GM18858 (cell line): ENCODE measurements around the gene IQUB.
"Not testable (repeated sequence)": the region's sequence is repeated elsewhere in the genome, so short reads cannot be mapped to it uniquely, and the experiment has no call there.

ENCODE experiments used
- ATAC-seq: cut with Tn5 transposase; IDR thresholded peaks from one replicate; pipeline ENCODE4 v1.9.1; 2021; ENCODE audit not compliant: unreplicated experiment

Gene IQUB

GRCh38 chr7:123534383-123535260 is at the start of gene IQUB:
Gene IQUB, minus strand, starts transcription at chr7:123534595. Its CDS starts 22,255 bp downstream, at chr7:123512340.
- peak; percentile 55 for ATAC-seq

DNA sequence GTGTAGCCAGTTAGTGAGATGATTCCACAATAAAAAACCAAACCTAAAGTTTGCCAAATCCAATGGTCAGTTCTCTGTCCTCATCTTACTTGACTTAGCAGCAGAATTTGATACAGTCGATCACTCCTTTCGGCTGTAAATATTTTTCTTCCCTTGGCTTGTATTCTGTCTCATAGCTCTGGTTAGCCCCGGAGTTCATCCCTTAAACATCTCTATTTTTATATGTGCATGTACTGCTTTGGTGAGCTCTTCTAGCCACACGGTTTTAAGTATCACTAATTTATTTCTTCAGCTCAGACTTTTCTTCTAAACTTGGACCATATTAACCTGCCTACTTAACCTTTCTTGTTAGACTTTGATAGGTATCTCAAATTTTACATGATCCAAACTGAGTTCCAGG is 49.4 kb upstream of the IQUB start:
- ATAC-seq, result no peak

- ATAC-seq, result no peak
Observed at GRCh38 chr7:123581162-123581459, 46.7 kb upstream of the IQUB start.

DNA sequence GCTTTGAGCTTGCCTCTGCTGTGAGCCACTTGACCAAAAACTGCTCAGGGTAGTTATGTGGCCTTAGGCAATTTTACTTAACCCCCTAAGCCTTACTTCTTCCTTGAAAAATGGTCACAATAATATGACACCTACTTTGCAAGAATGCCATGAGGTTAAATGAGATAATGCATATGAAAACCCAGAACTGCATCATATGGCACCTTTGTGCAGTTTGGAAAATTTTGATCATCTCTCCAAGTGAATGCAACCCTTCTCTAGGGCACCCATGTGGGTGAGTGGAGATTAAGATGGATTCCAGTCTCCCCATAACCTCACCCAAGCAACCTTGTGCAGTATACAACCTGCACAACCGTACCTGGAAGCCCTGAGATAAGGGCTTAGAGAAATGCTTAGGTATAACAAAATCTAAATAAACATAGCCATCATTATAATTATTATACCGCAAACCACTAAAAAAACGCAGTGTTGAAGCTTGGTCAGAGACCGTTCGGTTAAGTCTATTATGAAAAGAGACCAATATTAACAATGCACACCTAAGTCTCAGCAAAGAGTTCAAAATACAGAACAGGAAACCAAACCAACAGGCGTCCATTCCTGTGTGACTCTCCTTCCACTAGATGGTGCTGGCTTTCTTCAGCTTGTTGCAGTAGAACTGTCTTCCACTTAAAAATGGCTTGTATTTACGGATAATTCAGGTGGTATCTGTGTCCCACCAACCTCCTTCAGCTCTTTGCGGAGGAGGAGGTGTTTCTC is 46.2 kb upstream of the IQUB start:
- peak; percentile 74 for ATAC-seq

DNA sequence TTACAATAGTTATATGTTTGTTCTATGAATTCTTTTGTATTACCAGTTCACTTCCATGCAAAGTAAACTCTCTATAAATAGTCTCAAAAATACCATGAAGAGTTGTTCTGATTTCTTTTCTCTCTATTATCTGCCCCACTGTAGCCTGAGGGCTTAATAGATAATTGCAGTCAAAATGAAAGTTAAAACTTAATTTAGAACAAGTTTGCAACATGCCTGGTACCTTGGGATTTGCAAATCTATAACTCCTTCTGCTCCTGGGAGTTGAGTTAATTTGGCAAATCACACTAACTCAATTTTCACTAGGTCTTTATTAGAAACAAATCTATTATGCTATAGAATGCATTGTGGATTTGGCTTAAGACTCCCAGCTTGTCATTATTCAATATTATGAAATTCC is 45.0 kb upstream of the IQUB start:
- no peak for ATAC-seq

GRCh38 chr7:123573896-123574467 is 39.6 kb upstream of the IQUB start:
- no peak for ATAC-seq

DNA sequence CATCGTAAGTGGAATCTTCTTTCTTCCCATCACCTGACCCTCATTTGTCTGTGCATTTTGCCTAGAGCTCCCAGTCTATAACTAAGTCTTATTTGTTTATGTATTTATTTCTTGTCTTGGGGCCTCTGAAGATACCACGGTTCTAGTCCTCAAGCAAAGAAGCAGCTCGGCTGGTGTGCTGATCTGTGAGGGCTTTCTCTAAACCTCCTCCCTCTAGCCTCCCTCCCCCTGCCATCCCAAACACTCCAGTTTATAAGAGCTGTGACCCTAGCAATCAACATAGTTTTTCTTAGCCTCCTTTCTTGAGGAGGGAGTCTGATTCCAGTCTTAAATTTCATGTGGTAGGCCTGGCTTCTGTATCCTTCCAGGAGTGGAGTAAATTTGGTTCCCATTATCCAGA is 38.9 kb upstream of the IQUB start:
- no peak for ATAC-seq

DNA sequence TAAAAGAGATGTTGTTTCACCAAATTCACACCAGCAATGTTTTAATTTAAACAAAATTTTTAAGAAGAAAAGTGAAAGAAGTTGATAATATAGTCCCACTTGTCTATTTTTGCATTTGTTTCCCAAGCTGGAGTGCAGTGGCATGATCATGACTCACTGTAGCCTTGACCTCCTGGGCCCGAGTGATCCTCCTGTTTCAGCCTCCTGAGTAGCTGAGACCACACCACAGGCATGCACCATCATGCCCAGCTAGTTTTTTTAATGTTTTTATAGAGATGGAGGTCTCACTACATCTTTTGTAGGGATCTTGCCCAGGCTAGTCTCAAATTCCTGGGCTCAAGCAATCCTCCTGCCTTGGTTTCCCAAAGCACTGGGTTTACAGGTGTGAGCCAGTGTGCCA is 37.3 kb upstream of the IQUB start:
- no peak for ATAC-seq

DNA sequence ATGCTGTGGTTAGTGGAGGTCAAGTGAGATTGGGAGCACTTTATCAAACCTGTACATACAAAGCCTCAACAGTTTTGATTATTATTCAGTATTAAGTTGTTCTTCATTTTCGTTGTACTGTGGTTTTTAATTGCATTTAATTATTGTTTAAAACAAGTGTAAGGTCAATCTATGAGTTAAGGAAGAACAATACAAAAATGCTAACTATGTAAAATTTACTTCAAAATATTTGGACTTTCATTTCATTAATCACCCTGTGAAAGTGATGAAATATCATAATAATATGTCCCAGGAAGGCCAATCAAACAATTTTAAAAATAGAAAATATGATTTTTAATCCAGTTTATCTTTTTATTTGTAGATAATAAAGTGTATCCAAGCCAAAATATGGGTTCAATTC is 36.8 kb upstream of the IQUB start:
- ATAC-seq, result no peak

DNA sequence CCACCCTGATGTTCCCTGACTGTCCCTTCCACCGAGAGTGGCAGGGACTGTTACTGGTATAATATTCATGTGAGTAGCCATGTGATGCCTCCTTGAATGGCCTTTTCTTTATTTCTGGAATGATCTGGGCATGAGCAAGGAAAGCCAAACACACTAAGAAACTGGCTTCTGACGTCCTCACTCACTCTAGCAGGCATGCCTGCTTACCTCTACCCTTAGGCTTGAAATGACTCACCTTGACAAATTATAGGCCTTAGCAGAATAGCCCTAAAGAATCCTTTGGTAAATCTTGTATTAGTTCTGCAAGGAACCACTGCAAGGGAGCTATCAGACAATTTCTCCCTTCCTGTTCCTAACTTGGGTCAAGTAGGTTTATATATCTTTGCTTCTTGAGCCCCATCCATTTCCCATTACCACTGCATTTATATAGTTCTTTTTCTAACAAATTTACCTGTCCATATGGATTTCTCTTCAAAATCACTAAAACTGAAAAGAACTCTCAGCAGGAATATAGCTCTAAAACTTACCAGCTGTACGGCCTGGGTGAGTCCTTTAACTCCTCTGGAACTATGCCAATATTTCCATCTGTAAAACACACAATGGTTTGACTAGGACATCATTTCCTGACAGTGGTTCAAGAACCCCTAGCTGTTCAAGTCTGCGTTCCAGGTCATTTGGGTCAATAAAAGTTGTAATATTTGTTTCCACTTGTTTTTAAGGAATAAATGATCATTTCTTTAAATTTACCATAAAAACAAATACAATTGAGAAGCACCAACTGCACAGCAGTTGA is 36.2 kb upstream of the IQUB start:
- no peak for ATAC-seq

DNA sequence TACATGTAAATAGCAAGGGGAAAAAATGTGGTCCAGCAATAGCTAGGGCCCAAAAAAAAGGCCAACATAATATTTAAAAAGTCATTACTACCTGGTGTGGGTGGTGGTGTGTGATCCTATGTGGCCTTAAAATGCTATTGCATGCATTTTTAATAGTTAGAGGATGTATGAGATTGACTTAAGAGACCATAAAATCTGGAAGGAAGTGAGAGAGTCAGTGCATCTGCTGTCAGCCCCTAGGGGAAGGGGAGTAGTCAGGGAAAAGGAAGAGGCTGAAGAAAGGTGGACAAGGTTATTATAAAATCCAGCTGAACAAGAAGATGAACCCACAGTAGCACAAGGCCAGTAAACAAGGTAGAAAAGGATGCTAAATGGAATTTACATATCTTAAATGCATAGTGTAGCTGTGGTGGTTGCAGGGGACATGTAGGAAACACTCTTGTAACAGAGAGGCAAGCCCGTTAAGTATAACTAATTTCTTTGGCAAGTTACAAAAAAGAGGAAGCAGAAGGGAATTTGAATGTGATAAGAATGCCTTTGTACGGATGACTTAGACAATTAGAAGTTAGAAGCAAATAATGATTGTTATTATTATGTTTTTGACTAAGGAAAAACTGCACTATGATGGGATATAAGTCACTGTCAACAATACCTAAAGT is 35.1 kb upstream of the IQUB start:
- ATAC-seq, result no peak

DNA sequence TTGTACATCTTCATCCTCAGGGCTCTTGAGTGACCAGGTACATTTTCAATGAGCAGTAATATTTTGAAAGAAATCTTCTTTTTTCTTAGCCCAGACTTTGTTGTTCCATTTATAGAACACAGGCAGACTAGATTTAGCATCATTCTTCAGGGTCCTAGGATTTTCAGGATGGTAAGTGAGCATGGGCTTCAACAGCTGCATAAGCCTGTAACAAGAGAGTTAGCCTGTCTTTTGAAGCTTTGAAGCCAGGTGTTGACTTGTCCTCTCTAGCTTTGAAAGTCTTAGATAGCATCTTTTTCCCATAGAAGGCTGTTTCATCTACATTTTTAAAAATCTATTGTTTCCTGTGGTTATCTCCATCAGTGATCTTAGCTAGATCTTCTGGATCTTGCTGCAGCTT is 27.7 kb upstream of the IQUB start:
- ATAC-seq, result no peak

DNA sequence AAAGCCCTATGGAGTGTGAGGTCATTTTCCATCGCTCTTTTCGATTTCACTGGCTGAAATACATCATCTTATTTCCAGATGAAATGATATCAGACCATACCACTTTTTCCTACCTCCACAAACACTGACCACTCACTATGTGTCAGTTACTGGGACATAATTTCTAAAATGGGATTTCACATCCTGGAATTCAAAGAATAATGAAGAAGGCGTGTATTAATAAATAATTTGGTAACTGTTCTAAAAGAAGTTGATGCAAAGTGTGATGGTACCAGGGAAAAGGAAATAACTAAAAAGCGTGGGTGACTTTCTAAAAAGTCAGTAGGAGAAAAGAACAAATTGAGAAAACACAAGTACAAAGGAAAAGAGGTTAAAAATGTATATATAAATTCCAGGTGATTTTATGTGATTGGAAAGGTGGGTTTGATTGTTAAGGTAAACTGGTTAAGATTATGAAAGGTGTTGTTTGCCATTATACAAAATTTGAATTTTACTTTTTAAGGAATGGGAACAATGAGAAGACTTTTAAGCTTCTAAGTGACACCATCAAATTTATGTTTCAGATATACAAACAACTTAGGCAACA is 24.0 kb upstream of the IQUB start:
- ATAC-seq, result no peak

DNA sequence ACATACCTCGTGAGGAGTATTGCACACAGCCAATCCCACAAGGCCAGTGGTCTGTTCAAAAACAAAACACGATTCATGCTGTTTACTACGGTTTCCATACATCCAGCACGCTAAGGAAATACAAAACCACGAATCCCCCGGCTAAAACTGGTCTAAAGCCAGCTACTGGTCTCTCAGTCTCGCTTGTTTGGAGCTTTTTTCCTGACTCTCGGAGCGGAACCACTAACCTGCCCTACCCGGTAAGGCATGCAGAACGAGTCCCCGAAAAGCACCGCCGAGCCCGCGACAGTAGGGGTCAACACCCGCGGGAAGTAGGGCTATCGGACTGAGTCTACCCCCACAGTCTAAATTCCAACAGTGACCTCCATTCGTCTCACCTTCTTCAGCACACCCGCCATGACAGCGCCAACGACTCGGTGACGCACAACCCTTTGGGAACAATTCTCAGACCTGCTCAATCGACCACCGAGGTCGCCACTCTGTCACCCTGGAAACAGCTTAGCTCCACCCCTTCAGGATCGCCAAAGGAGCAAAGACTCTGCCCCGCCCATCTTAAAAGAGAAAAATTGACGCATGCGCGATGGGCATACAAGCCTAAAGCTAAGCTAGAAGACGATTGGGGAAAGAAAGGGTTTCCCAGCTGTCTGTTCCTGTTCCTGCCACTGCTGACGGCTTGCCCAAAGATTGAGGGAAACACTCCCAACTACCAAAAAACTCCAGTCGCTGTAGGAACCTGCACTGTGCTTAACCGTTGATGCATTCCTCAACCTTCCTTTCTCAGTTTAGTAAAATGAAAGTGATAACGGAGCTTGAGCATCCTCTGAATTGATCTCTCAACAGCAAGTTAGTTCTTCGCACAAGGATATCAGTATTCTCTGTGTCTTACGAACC is 23.2 kb upstream of the IQUB start, which contains the start of gene NDUFA5:
Gene NDUFA5 (minus strand): TSS at position 421 of the 891 bp plus-strand sequence. CDS start 23 bp downstream, at position 398.
- peak; percentile 97 for ATAC-seq

DNA sequence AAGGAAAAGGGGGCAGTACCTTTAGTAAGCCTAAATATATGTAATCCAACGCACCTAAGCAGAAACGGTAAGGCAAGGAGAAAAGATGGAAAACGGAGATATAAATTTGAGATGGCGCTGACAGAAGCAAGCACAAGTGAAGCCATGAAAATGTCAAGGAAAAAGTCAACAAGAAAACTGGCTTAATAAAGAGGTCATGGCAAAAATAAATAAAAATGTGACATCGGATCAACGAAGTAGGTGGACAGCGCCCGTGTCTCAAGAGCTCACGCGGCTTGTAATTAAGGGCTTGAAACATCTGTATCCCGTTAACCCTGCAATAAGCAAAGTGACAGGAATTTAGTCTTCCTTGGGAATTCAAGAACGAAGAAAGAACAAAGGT is 22.6 kb upstream of the IQUB start:
- ATAC-seq, result no peak

- ATAC-seq, result no peak
Observed at GRCh38 chr7:123555484-123555883, 21.1 kb upstream of the IQUB start.

DNA sequence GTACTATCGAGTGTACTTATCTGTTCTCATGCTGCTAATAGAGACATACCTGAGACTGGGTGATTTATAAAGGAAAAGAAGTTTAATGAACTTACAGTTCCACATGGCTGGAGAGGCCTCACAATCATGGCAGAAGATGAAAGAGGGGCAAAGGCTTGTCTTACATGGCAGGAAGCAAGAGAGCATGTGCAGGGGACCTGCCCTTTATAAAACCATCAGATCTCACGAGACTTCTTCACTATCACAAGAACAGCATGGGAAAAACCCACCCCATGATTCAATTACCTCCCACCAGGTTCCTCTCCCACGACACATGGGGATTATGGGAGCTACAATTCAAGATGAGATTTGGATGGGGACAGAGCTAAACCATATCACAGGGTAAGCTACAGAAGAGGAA is 18.8 kb upstream of the IQUB start:
- no peak for ATAC-seq

DNA sequence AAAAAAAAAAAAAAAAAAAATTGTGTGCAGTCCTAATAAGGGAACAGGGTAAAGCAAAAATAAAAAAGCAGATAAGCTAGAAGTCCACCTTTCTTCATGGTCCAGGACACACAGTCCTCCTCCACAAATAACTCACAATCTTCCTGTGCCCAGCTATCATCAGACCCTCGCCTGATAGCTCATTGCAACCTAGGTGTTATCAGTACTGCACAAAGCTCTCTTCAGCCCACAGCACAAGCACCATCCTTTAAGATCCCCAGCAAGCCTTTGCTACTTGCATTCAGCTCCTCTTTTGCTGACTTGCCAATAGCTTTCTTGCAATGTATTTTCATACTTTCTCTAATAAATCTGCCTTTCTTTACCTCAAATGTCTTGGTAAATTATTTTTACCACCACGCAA is 18.2 kb upstream of the IQUB start:
- ATAC-seq, result no peak

GRCh38 chr7:123552134-123552533 is 17.7 kb upstream of the IQUB start:
- not testable (repeated sequence) for ATAC-seq
